ENCODE results near the gene TMTC1.

GRCh38 chr12:29552324-29552927 lies 231.3 kb downstream of the TMTC1 start:
- TF ChIP-seq, protein P1, sequence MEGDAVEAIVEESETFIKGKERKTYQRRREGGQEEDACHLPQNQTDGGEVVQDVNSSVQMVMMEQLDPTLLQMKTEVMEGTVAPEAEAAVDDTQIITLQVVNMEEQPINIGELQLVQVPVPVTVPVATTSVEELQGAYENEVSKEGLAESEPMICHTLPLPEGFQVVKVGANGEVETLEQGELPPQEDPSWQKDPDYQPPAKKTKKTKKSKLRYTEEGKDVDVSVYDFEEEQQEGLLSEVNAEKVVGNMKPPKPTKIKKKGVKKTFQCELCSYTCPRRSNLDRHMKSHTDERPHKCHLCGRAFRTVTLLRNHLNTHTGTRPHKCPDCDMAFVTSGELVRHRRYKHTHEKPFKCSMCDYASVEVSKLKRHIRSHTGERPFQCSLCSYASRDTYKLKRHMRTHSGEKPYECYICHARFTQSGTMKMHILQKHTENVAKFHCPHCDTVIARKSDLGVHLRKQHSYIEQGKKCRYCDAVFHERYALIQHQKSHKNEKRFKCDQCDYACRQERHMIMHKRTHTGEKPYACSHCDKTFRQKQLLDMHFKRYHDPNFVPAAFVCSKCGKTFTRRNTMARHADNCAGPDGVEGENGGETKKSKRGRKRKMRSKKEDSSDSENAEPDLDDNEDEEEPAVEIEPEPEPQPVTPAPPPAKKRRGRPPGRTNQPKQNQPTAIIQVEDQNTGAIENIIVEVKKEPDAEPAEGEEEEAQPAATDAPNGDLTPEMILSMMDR (IDR thresholded peaks at IDR 0.05), result peak; percentile 88 to 92 (median 88)
- TF ChIP-seq POLR2AphosphoS5 (IDR thresholded peaks at IDR 0.05), result peak in 1 of 2 donors; percentile 20
